C4-2B (cell line): ENCODE data around the gene FLYWCH1.

Experiments used
- H3K27ac ChIP-seq: fragments of 450-650 bp; 2 replicates; pipeline ENCODE4 v1.5.1; 2017
- ZFX ChIP-seq: fragments of 450-650 bp; IDR thresholded peaks from 2 replicates; pipeline ENCODE4 v1.6.1; 2017
- TF ChIP-seq, protein P1 (sequence below): fragments of 450-650 bp; conservative IDR thresholded peaks from 2 replicates; pipeline ENCODE4 v1.5.1; 2017; ENCODE audit warnings: mild to moderate bottlenecking

The FLYWCH1 gene

GRCh38 chr16:2980227-2981176 is 68.8 kb downstream of the FLYWCH1 start, which contains the start of gene PKMYT1:
PKMYT1 (minus strand) TSS chr16:2980446; CDS start chr16:2979657, 789 bp downstream.
- TF ChIP-seq, protein P1, sequence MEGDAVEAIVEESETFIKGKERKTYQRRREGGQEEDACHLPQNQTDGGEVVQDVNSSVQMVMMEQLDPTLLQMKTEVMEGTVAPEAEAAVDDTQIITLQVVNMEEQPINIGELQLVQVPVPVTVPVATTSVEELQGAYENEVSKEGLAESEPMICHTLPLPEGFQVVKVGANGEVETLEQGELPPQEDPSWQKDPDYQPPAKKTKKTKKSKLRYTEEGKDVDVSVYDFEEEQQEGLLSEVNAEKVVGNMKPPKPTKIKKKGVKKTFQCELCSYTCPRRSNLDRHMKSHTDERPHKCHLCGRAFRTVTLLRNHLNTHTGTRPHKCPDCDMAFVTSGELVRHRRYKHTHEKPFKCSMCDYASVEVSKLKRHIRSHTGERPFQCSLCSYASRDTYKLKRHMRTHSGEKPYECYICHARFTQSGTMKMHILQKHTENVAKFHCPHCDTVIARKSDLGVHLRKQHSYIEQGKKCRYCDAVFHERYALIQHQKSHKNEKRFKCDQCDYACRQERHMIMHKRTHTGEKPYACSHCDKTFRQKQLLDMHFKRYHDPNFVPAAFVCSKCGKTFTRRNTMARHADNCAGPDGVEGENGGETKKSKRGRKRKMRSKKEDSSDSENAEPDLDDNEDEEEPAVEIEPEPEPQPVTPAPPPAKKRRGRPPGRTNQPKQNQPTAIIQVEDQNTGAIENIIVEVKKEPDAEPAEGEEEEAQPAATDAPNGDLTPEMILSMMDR: no peak
- TF ChIP-seq ZFX: peak; percentile 80; the same call in 1 of the 2 replicates
- peak within 1 kb of the TSS; percentile 94 for H3K27ac ChIP-seq

- peak overlapping the region; percentile 94 for H3K27ac ChIP-seq
- TF ChIP-seq, protein P1: no peak
- no peak for TF ChIP-seq ZFX
Measured at GRCh38 chr16:2981177-2981898, 69.6 kb downstream of the FLYWCH1 start.

DNA sequence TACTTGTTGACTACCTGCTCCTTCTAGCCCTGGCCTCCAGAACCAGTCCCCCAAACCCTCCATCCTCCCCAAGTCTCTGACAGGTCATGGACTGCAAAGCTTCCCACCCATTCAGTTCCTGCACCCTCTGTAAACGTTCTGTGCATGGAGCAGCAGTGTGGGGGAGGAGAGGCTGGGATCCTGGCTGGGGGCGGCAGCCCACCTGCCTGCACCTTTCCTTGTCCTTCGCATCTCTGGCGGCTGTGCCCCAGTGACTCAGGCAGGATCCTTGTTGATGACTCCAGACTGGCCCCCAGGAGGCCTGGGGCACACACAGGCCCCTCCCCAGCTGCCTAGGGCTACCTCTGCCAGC is 70.1 kb downstream of the FLYWCH1 start:
- no peak overlapping the region for H3K27ac ChIP-seq
- no peak for TF ChIP-seq ZFX
- TF ChIP-seq, protein P1: no peak

DNA sequence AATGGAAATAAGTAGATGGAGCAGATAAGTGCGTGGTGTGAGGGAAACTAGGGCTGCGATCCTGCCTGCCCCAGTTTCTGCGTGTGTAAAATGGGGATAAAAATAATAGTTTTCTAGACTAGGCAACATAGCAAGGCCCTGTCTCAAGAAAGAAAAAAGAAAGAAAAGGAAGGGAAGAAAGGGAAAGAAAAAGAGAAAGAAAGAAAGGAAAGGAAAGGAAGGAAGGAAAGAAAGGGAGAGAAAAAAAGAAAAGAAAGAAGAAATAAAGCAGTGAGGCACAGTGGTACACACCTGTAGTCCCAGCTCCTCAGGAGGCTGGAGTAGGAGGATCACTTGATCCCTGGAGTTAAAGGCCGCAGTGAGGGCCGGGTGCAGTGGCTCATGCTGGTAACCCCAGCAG is 70.7 kb downstream of the FLYWCH1 start:
- TF ChIP-seq ZFX: no peak
- TF ChIP-seq, protein P1: no peak
- H3K27ac ChIP-seq: no peak overlapping the region

GRCh38 chr16:2983706-2984136 is 72.0 kb downstream of the FLYWCH1 start:
- no peak for TF ChIP-seq ZFX
- TF ChIP-seq, protein P1: peak; percentile 98
- peak overlapping the region; percentile 14; the same call in 1 of the 2 replicates for H3K27ac ChIP-seq

- TF ChIP-seq, protein P1: no peak
- no peak for TF ChIP-seq ZFX
- peak overlapping the region; percentile 7; the same call in 1 of the 2 replicates for H3K27ac ChIP-seq
Measured at GRCh38 chr16:2985462-2985861, 73.7 kb downstream of the FLYWCH1 start.

DNA sequence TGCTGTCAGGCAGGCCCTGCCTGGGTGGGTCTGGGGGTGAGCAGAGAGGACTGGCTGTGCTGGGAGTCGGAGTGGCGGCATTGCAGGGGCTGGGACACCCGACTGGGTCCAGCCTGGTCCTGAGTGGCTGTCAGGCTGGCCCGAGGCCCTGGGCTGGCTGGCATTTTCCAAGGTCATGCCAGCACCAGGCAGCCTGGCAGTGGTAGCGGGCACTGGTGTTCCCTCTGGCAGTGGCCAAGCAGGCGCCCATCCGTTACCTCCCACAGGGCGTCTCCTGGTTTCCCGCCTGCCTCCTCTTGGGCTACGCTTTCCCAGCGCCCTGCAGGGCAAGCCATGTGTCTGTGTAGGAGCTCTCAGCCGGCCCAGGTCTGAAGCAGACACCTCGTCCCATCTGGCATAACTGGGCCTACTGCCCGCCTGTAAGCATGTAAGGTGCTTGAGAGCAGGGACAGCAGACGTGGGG is 74.2 kb downstream of the FLYWCH1 start:
- H3K27ac ChIP-seq: peak overlapping the region; percentile 7; the same call in 1 of the 2 replicates
- TF ChIP-seq ZFX: no peak
- TF ChIP-seq, protein P1: no peak
